Measurements from ENCODE around the gene ZFHX3. TPM values are rescaled to one million over a fixed set of nuclear protein-coding genes. Genes with fewer than 3 reads are reported as not detected.
A peak's percentile ranks its signal among the peaks of the same experiment; 100 is the strongest.

Gene ZFHX3
- total RNA-seq, 1 donor from 2014 or later: 34.8 TPM

DNA sequence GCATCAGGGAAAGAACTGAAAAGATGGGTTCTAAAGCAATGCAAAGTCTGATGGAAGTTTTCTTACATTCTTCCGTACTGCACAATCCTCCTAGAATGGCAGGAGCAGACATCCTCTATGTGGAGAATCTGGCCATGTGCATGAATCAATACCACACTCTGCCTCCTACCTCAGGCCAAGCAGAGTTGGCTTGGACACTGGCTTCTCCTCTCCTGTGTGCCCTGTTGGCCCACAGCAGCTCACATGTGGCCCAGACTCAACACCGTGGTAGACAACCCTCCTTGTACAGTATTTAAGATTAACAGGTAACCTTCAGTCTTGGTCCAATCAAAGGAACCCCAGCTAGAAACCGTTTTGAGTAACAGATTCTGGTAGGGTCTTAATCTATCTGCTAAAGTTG, 101.9 kb downstream of the ZFHX3 start:
- Histone ChIP-seq H3K27ac (peak overlapping the region; percentile 60 to 81), H3K36me3 (peaks cover 14 to 23% of the 10 kb centered on the region in 2 donors), H3K9me3 (no peaks in the 10 kb centered on the region), H3K4me3 (no peak overlapping the region), H3K27me3 (no peaks in the 10 kb centered on the region), H3K4me1 (peaks cover 3 to 20% of the 10 kb centered on the region in 2 donors)
- no peak for DNase-seq (ENCODE audit: low spot score in 2 of 2)
- TF ChIP-seq, protein P1, sequence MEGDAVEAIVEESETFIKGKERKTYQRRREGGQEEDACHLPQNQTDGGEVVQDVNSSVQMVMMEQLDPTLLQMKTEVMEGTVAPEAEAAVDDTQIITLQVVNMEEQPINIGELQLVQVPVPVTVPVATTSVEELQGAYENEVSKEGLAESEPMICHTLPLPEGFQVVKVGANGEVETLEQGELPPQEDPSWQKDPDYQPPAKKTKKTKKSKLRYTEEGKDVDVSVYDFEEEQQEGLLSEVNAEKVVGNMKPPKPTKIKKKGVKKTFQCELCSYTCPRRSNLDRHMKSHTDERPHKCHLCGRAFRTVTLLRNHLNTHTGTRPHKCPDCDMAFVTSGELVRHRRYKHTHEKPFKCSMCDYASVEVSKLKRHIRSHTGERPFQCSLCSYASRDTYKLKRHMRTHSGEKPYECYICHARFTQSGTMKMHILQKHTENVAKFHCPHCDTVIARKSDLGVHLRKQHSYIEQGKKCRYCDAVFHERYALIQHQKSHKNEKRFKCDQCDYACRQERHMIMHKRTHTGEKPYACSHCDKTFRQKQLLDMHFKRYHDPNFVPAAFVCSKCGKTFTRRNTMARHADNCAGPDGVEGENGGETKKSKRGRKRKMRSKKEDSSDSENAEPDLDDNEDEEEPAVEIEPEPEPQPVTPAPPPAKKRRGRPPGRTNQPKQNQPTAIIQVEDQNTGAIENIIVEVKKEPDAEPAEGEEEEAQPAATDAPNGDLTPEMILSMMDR (IDR thresholded peaks at IDR 0.05): no peak
- intact Hi-C loops (cut with DNase I): loop anchor here (10.0 kb wide), 1 partner anchor 281 kb away; no protein-coding TSS in a partner anchor

DNA sequence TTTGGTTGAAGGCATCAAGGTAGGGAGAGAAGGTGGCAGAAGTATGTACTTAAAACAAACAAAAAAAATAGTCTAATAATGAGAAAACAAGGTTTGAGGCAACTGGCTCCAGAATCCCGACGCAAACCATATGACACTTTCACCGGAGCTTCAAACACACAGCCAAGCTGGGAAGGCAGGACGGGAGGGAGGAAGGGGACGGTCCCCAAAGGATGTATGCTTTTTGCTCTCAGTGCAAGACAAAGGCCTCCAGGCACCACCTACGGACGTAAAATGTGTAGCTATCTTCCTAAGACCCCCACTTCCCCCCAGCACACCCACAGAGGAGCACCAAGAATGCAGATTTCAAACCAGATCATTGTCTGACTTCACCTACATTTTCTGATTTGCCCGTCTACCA, 102.3 kb downstream of the ZFHX3 start:
- H3K9me3 ChIP-seq: no peaks in the 10 kb centered on the region
- H3K4me1 ChIP-seq: peaks cover 3 to 20% of the 10 kb centered on the region in 2 donors
- TF ChIP-seq, protein P1 (IDR thresholded peaks at IDR 0.05): no peak
- no peaks in the 10 kb centered on the region for H3K27me3 ChIP-seq
- DNase-seq (ENCODE audit: low spot score in 2 of 2): no peak
- peaks cover 12 to 22% of the 10 kb centered on the region in 2 donors for H3K36me3 ChIP-seq
- H3K4me3 ChIP-seq: no peak overlapping the region
- peak overlapping the region; percentile 60 to 81 for H3K27ac ChIP-seq
- intact Hi-C loops (cut with DNase I): loop anchor here (10.0 kb wide), 1 partner anchor 281 kb away; no protein-coding TSS in a partner anchor

DNA sequence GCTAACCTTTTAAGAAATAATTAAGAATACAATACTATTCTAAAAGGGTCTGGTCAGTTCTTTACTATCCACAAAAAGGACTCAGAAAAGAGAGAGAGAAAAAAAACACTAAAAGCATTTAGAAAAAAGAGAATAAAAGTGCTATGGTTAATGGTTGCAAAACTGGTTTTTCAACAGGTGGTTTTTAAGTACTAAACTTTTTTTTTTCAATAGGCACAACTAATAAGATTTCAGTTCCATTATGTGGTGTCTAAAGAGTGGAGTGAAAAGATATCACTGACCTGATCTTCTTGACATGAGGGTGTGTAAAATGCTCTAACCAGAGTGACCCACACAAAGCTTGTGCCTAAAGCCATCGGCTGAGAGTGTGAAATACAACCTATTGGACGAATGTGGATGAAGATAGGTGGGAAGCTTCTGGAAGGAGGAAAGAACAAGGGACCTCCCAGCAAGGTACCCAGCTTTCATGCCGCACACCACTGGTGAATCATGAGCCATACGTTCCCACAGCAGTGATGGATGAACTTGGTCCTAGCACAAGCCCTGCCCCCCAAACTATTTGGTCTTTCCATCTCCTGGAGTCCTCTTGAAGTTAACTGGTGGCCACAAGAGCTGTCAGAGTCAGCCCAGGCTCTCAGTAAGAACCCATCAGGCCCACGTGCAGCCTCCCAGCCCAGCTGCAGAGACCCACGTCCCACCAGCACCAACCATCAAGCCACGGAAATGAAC, 103.0 kb downstream of the ZFHX3 start:
- H3K27me3 ChIP-seq: no peaks in the 10 kb centered on the region

DNA sequence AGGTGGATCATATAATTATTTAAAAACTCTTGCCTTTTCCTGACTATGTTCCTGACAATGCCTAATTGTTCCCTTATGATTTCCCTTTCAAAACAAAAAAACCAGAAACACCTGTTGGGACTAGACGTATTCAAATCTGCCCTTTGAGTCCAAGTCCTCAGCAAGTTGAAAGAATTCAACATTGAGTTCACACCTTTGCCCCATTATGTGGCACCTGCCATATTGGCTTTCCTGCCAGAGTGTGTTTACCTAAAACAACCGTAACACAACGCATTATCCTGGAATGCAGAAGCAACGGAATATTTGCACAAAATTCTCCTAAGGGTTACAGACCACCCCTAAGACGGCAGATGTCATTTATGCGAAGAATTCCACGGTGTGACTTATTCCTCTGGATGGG, 105.9 kb downstream of the ZFHX3 start:
- intact Hi-C loops (cut with DNase I): loop anchor here (10.0 kb wide), 1 partner anchor 277 kb away; no protein-coding TSS in a partner anchor
- Histone ChIP-seq H3K36me3 (peaks cover 0 to 4% of the 10 kb centered on the region in 2 donors), H3K27ac (no peak overlapping the region), H3K9me3 (no peaks in the 10 kb centered on the region), H3K4me1 (peaks cover 26 to 38% of the 10 kb centered on the region in 2 donors), H3K4me3 (no peak overlapping the region), H3K27me3 (no peaks in the 10 kb centered on the region)
- TF ChIP-seq, protein P1 (IDR thresholded peaks at IDR 0.05): no peak
- no peak for DNase-seq (ENCODE audit: low spot score in 2 of 2)

More for the DNA sequence above, 103.0 kb downstream of the ZFHX3 start:
- H3K4me1 ChIP-seq: peaks cover 8 to 21% of the 10 kb centered on the region in 2 donors
- intact Hi-C loops (cut with DNase I): loop anchor here (10.0 kb wide), 1 partner anchor 280 kb away; no protein-coding TSS in a partner anchor
- H3K9me3 ChIP-seq: no peaks in the 10 kb centered on the region
- peak overlapping the region in 1 of 2 donors; percentile 30 for H3K27ac ChIP-seq
- H3K36me3 ChIP-seq: peaks cover 5 to 15% of the 10 kb centered on the region in 2 donors
- TF ChIP-seq, protein P1 (IDR thresholded peaks at IDR 0.05): no peak
- H3K4me3 ChIP-seq: no peak overlapping the region
- no peak for DNase-seq (ENCODE audit: low spot score in 2 of 2)

DNA sequence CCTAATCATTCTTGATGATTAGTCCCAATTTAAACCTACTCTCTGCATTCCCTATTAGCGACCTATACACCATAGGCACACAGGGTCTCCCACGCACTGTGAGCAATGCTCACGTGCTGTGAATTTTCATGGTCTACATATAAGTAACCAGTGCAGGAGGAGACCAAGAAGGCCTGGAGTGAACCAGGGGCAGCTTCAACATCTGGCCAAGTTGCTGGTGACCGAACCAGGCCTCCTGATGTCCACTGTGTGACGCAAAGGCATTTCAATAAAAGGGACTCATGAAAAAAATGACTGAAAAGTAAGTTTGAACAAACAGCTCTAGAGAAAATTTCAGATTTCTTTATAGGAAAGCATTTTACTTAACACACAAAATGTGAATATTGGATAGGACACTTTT, 107.0 kb downstream of the ZFHX3 start:
- intact Hi-C loops (cut with DNase I): loop anchor here (10.0 kb wide), 1 partner anchor 276 kb away; no protein-coding TSS in a partner anchor
- H3K4me1 ChIP-seq: peaks cover 32 to 33% of the 10 kb centered on the region in 2 donors
- DNase-seq (ENCODE audit: low spot score in 2 of 2): no peak
- no peaks in the 10 kb centered on the region for H3K27me3 ChIP-seq
- peak overlapping the region in 1 of 2 donors; percentile 91 for H3K27ac ChIP-seq
- H3K36me3 ChIP-seq: peaks cover 0 to 4% of the 10 kb centered on the region in 2 donors
- no peak overlapping the region for H3K4me3 ChIP-seq
- no peaks in the 10 kb centered on the region for H3K9me3 ChIP-seq
- TF ChIP-seq, protein P1 (IDR thresholded peaks at IDR 0.05): no peak
